Liver (tissue), 9 donors: ENCODE measurements around the gene TPGS1. TPM values are rescaled to one million over a fixed set of nuclear protein-coding genes. Genes with fewer than 3 reads are reported as not detected.

Source experiments
- DNase-seq: peaks from one replicate; pipeline ENCODE4 v3.0.0-alpha.2; 2017; ENCODE audit warnings: low spot score
- H3K27ac ChIP-seq, 2 donors: one replicate each; pipeline ENCODE4 v1.7.0; 2013; ENCODE audit warnings: inconsistent platforms in 2 of 2, low read length in 2 of 2, control low read depth in 1 of 2, low read depth in 1 of 2, mild to moderate bottlenecking in 1 of 2
- H3K27me3 ChIP-seq, 4 donors: one replicate each; pipeline versions ENCODE4 v1.6.1 to v1.7.0; 2013; ENCODE audit warnings: low read length in 3 of 4, inconsistent platforms in 1 of 4, mild to moderate bottlenecking in 1 of 4, moderate library complexity in 1 of 4; ENCODE audit not compliant: control insufficient read depth in 4 of 4, insufficient read depth in 4 of 4
- H3K36me3 ChIP-seq, 4 donors: one replicate each; pipeline versions ENCODE4 v1.6.1 to v1.7.0; 2013; ENCODE audit warnings: low read length in 3 of 4, mild to moderate bottlenecking in 3 of 4, low read depth in 1 of 4, moderate library complexity in 1 of 4; ENCODE audit not compliant: control insufficient read depth in 4 of 4, insufficient read depth in 3 of 4
- H3K4me1 ChIP-seq, 4 donors: one replicate each; pipeline versions ENCODE4 v1.6.1 to v1.7.0; 2013; ENCODE audit warnings: low read length in 3 of 4, mild to moderate bottlenecking in 3 of 4, moderate library complexity in 1 of 4; ENCODE audit not compliant: control insufficient read depth in 4 of 4, insufficient read depth in 4 of 4
- H3K4me3 ChIP-seq, 3 donors: one replicate each; pipeline versions ENCODE4 v1.6.1 to v1.7.0; 2013; ENCODE audit warnings: low read length in 3 of 3, control low read depth in 1 of 3, low read depth in 1 of 3, mild to moderate bottlenecking in 1 of 3
- H3K9ac ChIP-seq, 2 donors: one replicate each; pipeline ENCODE4 v1.7.0; 2013; ENCODE audit warnings: low read length in 2 of 2, mild to moderate bottlenecking in 2 of 2, moderate library complexity in 2 of 2, control low read depth in 1 of 2, low read depth in 1 of 2
- H3K9me3 ChIP-seq, 4 donors: one replicate each; pipeline versions ENCODE4 v1.6.1 to v1.7.0; 2013; ENCODE audit warnings: low read length in 3 of 4; ENCODE audit not compliant: control insufficient read depth in 4 of 4
- CTCF ChIP-seq: fragments of 150-350 bp; IDR thresholded peaks from 2 replicates; pipeline ENCODE4 v1.5.1; 2017; ENCODE audit warnings: improper control_type of control experiment, low read depth, low read length; ENCODE audit not compliant: missing input control
- FOXA1 ChIP-seq: IDR thresholded peaks from 2 replicates; pipeline ENCODE4 v1.6.1; 2016; ENCODE audit warnings: antibody characterized with exemption
- GABPA ChIP-seq, 2 donors: IDR thresholded peaks in 1 of 2; conservative IDR thresholded peaks in 1 of 2; 2 replicates each; pipeline ENCODE4 v1.6.1; 2016; ENCODE audit warnings: antibody characterized with exemption in 2 of 2, mild to moderate bottlenecking in 1 of 2, moderate library complexity in 1 of 2
- HNF4G ChIP-seq: IDR thresholded peaks from 2 replicates; pipeline ENCODE4 v1.6.1; 2016; ENCODE audit warnings: antibody characterized with exemption
- JUND ChIP-seq, 2 donors: IDR thresholded peaks; 2 replicates each; pipeline ENCODE4 v1.6.1; 2016; ENCODE audit warnings: antibody characterized with exemption in 2 of 2
- MAX ChIP-seq: IDR thresholded peaks from 2 replicates; pipeline ENCODE4 v1.6.1; 2016; ENCODE audit warnings: antibody characterized with exemption
- NR2F2 ChIP-seq: IDR thresholded peaks from 2 replicates; pipeline ENCODE4 v1.6.1; 2016; ENCODE audit warnings: antibody characterized with exemption
- RAD21 ChIP-seq, 2 donors: IDR thresholded peaks; 2 replicates each; pipeline ENCODE4 v1.6.1; 2016; ENCODE audit warnings: antibody characterized with exemption in 2 of 2, mild to moderate bottlenecking in 2 of 2
- RXRA ChIP-seq, 2 donors: IDR thresholded peaks; 2 replicates each; pipeline ENCODE4 v1.6.1; 2017 to 2018; ENCODE audit warnings: antibody characterized with exemption in 2 of 2, mild to moderate bottlenecking in 1 of 2
- SP1 ChIP-seq: IDR thresholded peaks from 2 replicates; pipeline ENCODE4 v1.6.1; 2018; ENCODE audit warnings: antibody characterized with exemption, mild to moderate bottlenecking
- YY1 ChIP-seq: IDR thresholded peaks from 2 replicates; pipeline ENCODE4 v1.6.1; 2016; ENCODE audit warnings: antibody characterized with exemption, mild to moderate bottlenecking
- WGBS: extraction: QIAGEN DNeasy Blood & Tissue Kit; methylation state at CpG from one replicate; pipeline ENCODE4 v1.1.7; 2013; 5-methylcytosine and 5-hydroxymethylcytosine counted together
- polyA plus RNA-seq, 2 donors: library from polyadenylated mRNA; stranded (reverse) in 1 of 2; unstranded in 1 of 2; fragments of 200-250 nt in 1 of 2; fragments of >200 nt in 1 of 2; fragmentation: Nextera tagmentation in 1 of 2; extraction: Ambion mirVana in 1 of 2; gene quantifications; one replicate each; pipeline versions ENCODE4 v1.2.1 to v1.2.3, GENCODE V29; 2013 to 2015
- total RNA-seq, 2 donors: library from RNA; depleted of rRNA; stranded (reverse); fragments of >200 nt; gene quantifications; one replicate each; pipeline ENCODE4 v1.2.3, GENCODE V29; 2014
- TF ChIP-seq, protein P1 (sequence below): IDR thresholded peaks from 2 replicates; pipeline ENCODE4 v1.6.1; 2016; ENCODE audit warnings: antibody characterized with exemption
- TF ChIP-seq, protein P2 (sequence below): IDR thresholded peaks from 2 replicates; pipeline ENCODE4 v1.6.1; 2016; ENCODE audit warnings: antibody characterized with exemption
- donor health status: healthy.
- donor health status: healthy.
- donor health status: healthy.
- donor health status: healthy.
- donor health status: healthy.

The TPGS1 gene
- total and polyA plus RNA-seq, 4 donors = 1.7 to 15.5 (median 14.7) TPM

GRCh38 chr19:555474-555808, 48.1 kb downstream of the TPGS1 start (continued):
- TF ChIP-seq, protein P1, sequence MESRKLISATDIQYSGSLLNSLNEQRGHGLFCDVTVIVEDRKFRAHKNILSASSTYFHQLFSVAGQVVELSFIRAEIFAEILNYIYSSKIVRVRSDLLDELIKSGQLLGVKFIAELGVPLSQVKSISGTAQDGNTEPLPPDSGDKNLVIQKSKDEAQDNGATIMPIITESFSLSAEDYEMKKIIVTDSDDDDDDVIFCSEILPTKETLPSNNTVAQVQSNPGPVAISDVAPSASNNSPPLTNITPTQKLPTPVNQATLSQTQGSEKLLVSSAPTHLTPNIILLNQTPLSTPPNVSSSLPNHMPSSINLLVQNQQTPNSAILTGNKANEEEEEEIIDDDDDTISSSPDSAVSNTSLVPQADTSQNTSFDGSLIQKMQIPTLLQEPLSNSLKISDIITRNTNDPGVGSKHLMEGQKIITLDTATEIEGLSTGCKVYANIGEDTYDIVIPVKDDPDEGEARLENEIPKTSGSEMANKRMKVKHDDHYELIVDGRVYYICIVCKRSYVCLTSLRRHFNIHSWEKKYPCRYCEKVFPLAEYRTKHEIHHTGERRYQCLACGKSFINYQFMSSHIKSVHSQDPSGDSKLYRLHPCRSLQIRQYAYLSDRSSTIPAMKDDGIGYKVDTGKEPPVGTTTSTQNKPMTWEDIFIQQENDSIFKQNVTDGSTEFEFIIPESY = no peak

DNA sequence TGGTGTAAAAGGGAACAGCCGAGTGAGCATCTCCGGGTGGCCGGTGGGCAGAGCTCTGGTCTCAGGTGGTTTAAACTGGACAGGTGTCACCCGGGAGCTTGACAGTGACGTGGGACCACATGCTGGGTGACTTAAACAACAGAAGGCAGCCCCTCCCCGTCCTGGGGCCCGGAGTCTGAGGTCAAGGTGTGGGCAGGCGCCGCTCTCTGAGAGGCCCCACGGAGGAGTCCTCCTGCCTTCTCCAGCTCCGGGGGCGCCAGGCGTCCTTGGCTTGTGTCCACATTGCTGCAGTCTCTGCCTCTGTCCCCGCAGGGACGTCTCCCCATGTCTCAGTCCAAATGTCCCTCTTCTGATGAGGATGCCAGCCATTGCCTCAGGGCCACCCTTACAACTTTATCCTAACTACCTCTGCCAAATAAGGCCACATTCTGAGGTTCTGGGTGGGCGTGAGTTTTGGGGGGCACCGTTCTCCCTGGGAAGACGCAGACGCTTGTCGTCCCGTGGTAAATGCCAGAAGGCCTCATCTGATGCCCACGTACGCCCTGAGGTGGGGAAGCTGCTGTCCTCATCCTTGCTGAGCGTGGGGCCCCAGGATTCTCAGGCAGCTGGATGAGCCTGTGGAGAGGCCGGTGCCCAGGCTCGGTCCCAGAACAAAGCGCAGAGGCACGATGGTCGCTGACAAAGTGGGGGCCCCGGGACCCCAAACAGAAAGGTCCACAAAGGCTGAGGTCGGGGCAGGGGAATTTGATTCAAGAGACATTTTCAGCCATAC, 49.5 kb downstream of the TPGS1 start:
- Histone ChIP-seq H3K27ac (peak overlapping the region; percentile 8 to 65), H3K4me1 (peaks cover 0 to 3% (median 1%) of the 10 kb centered on the region in 4 donors), H3K9me3 (no peaks in the 10 kb centered on the region), H3K36me3 (no peaks in the 10 kb centered on the region), H3K9ac (no peak overlapping the region), H3K4me3 (no peak overlapping the region), H3K27me3 (no peaks in the 10 kb centered on the region)
- WGBS = 77% methylated on average over 31 of the region's 31 CpGs
- no peak for TF ChIP-seq RAD21 (IDR thresholded peaks at IDR 0.05)
- no peak for TF ChIP-seq RXRA (IDR thresholded peaks at IDR 0.05)
- no peak for TF ChIP-seq SP1
- no peak for TF ChIP-seq MAX
- TF ChIP-seq NR2F2 = no peak
- no peak for TF ChIP-seq CTCF
- no peak for TF ChIP-seq JUND (IDR thresholded peaks at IDR 0.05)
- TF ChIP-seq FOXA1 = no peak
- TF ChIP-seq YY1 = no peak
- no peak for DNase-seq

- TF ChIP-seq SP1 = no peak
- TF ChIP-seq, protein P2, sequence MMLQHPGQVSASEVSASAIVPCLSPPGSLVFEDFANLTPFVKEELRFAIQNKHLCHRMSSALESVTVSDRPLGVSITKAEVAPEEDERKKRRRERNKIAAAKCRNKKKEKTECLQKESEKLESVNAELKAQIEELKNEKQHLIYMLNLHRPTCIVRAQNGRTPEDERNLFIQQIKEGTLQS = no peak
- TF ChIP-seq MAX = no peak
- TF ChIP-seq NR2F2 = peak; percentile 50
- TF ChIP-seq, protein P1 = no peak
- TF ChIP-seq RXRA (IDR thresholded peaks at IDR 0.05) = no peak
- TF ChIP-seq HNF4G = no peak
- TF ChIP-seq GABPA (IDR thresholded peaks at IDR 0.05 in 1 of 2, conservative IDR thresholded peaks at IDR 0.05 in 1 of 2) = no peak
- Histone ChIP-seq H3K36me3 (no peaks in the 10 kb centered on the region), H3K4me1 (peaks cover 0 to 3% (median 1%) of the 10 kb centered on the region in 4 donors), H3K4me3 (no peak overlapping the region), H3K9me3 (no peaks in the 10 kb centered on the region), H3K27me3 (no peaks in the 10 kb centered on the region), H3K27ac (no peak overlapping the region), H3K9ac (no peak overlapping the region)
- 60% methylated on average over 21 of the region's 21 CpGs for WGBS
- DNase-seq = no peak
These were observed 51.6 kb downstream of the TPGS1 start for GRCh38 chr19:558770-559439.
